GM18499 (cell line): ENCODE results near the gene TXNDC17.
"Not testable (repeated sequence)": the region's sequence is repeated elsewhere in the genome, so short reads cannot be mapped to it uniquely, and the experiment has no call there.

Experiments
- ATAC-seq: cut with Tn5 transposase; IDR thresholded peaks from one replicate; pipeline ENCODE4 v1.9.1; 2021; ENCODE audit warnings: moderate number of reproducible peaks; ENCODE audit not compliant: insufficient read depth, unreplicated experiment

Gene TXNDC17

GRCh38 chr17:6658411-6658810 is 17.6 kb downstream of the TXNDC17 start:
- not testable (repeated sequence) for ATAC-seq

- ATAC-seq = no peak
Measured at GRCh38 chr17:6660101-6660500, 19.2 kb downstream of the TXNDC17 start.

- no peak for ATAC-seq
Measured at GRCh38 chr17:6660805-6661463, 20.1 kb downstream of the TXNDC17 start.

GRCh38 chr17:6661464-6661848 is 20.6 kb downstream of the TXNDC17 start:
- ATAC-seq = no peak

GRCh38 chr17:6663200-6663599 is 22.3 kb downstream of the TXNDC17 start:
- ATAC-seq = not testable (repeated sequence)

- no peak for ATAC-seq
Measured at GRCh38 chr17:6666077-6666521, 25.2 kb downstream of the TXNDC17 start.

GRCh38 chr17:6666557-6666956 is 25.7 kb downstream of the TXNDC17 start:
- ATAC-seq = no peak

- ATAC-seq = no peak
Measured at GRCh38 chr17:6667516-6667915, 26.7 kb downstream of the TXNDC17 start.

GRCh38 chr17:6668219-6668618 is 27.4 kb downstream of the TXNDC17 start:
- ATAC-seq = no peak

GRCh38 chr17:6668727-6669425 is 28.0 kb downstream of the TXNDC17 start:
- no peak for ATAC-seq

GRCh38 chr17:6669479-6670212 is 28.8 kb downstream of the TXNDC17 start:
- ATAC-seq = no peak

GRCh38 chr17:6670571-6670970 is 29.7 kb downstream of the TXNDC17 start:
- no peak for ATAC-seq

- no peak for ATAC-seq
Measured at GRCh38 chr17:6670999-6671398, 30.1 kb downstream of the TXNDC17 start.

GRCh38 chr17:6671431-6671830 is 30.6 kb downstream of the TXNDC17 start:
- no peak for ATAC-seq

GRCh38 chr17:6674586-6674985 is 33.7 kb downstream of the TXNDC17 start:
- ATAC-seq = no peak

GRCh38 chr17:6675201-6675825 is 34.5 kb downstream of the TXNDC17 start:
- ATAC-seq = no peak

GRCh38 chr17:6676802-6677157 is 35.9 kb downstream of the TXNDC17 start:
- ATAC-seq = no peak

GRCh38 chr17:6677158-6677831 is 36.4 kb downstream of the TXNDC17 start:
- no peak for ATAC-seq

- no peak for ATAC-seq
Measured at GRCh38 chr17:6677946-6678345, 37.1 kb downstream of the TXNDC17 start.

GRCh38 chr17:6679241-6679640 is 38.4 kb downstream of the TXNDC17 start:
- ATAC-seq = no peak
